Central memory CD8-positive, alpha-beta T cell (primary cell): Measurements from ENCODE around the gene OR1G1.
"Not testable (repeated sequence)": the region's sequence is repeated elsewhere in the genome, so short reads cannot be mapped to it uniquely, and the experiment has no call there.

Experiments
- ATAC-seq: fragments of 150-1000 bp; cut with Tn5 transposase; replicated peaks from 2 replicates; pipeline ENCODE4 v1.10.0; 2022; ENCODE audit warnings: mild to moderate bottlenecking, moderate FRiP score, moderate number of reproducible peaks; ENCODE audit not compliant: poor library complexity, severe bottlenecking; ENCODE audit errors: extremely low read depth
- DNase-seq, 2 donors: peaks; one replicate each; pipeline ENCODE4 v3.0.0; 2021; ENCODE audit warnings: low spot score in 2 of 2
- H3K27ac Mint-ChIP-seq: one replicate; pipeline ENCODE4 v1.8.0; 2022; ENCODE audit warnings: low read depth, mild to moderate bottlenecking, moderate library complexity, mixed read lengths
- H3K27me3 Mint-ChIP-seq: one replicate; pipeline ENCODE4 v1.8.0; 2022; ENCODE audit warnings: mixed read lengths
- H3K36me3 Mint-ChIP-seq: one replicate; pipeline ENCODE4 v1.8.0; 2022; ENCODE audit warnings: mild to moderate bottlenecking, moderate library complexity, mixed read lengths; ENCODE audit not compliant: insufficient read depth
- H3K4me1 Mint-ChIP-seq: one replicate; pipeline ENCODE4 v1.8.0; 2022; ENCODE audit warnings: mixed read lengths
- H3K4me3 Mint-ChIP-seq: one replicate; pipeline ENCODE4 v1.8.0; 2022; ENCODE audit warnings: mild to moderate bottlenecking, moderate library complexity, mixed read lengths
- H3K9me3 Mint-ChIP-seq: one replicate; pipeline ENCODE4 v1.8.0; 2022; ENCODE audit warnings: mixed read lengths

OR1G1 gene

DNA sequence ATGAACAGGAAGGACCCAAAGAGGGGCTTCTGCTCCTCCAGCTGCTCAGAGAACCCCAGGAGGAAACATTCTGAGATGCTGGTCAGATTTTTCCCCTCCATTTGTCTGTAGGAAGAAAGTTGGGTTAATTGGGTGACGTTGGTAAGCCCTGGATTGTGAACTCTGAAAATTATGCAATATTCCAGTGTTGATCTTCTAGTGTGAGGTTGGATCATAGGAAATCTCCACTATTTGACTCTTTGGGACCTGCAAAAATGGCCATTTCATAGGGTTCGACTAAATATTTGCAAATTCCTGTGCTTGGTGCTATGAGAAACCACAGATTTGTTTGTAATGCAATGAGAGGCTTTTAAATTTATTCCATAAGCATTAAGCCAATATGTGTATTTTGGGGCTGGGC lies at the start of gene OR1G1:
Gene OR1G1 (minus strand): TSS at position 101 of the 400 bp plus-strand sequence. CDS start 0 bp downstream, at position 101.
- no peak for ATAC-seq
- peaks cover 4% of the 10 kb centered on the region for H3K36me3 Mint-ChIP-seq
- no peak within 1 kb of the TSS for H3K4me3 Mint-ChIP-seq
- H3K4me1 Mint-ChIP-seq = no peaks in the 10 kb centered on the region
- H3K9me3 Mint-ChIP-seq = no peaks in the 10 kb centered on the region
- no peak within 1 kb of the TSS for H3K27ac Mint-ChIP-seq
- DNase-seq = no peak
- H3K27me3 Mint-ChIP-seq = peaks cover 81% of the 10 kb centered on the region

DNA sequence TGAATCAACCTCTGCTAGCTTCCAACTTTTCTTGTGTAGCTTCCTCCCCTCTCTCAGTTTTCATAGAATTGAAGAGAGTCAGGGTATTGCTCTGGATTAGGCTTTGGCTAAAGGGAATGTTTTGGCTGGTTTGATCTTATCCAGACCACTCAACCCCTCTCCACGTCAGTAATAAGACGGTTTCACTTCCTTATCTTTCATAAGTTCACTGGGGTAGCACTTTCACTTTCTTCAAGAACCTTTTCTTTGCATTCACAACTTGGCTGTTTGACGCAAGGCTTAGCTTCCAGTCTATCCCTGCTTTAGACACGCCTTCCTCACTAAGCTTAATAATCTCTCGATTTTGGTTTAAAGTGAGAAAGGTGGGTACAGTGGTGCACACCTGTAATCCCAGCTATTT lies 40.2 kb upstream of the OR1G1 start:
- Mint-ChIP-seq H3K27ac (no peak overlapping the region), H3K4me1 (no peaks in the 10 kb centered on the region), H3K27me3 (peaks cover 80% of the 10 kb centered on the region), H3K36me3 (no peaks in the 10 kb centered on the region), H3K4me3 (no peak overlapping the region), H3K9me3 (no peaks in the 10 kb centered on the region)
- DNase-seq (no peak), ATAC-seq (no peak)

DNA sequence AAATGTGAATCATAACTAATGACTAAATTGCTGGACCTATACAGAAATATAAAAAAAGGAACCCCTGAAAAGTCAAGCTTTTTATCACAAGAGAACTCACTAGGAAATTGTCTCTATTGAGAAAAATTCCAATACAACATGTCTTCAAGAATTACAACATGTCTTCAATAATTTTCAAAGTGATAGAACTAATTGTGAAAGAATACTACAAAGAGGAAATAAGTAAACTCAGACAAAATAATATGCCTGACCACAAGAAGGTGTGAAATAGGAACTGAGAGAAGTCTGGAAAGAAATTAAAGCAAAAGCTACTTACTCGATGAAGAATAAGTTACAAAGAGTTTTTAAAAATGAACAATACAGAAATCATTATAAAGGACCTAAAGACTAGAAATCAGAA lies 29.9 kb upstream of the OR1G1 start:
- ATAC-seq = no peak
- Mint-ChIP-seq H3K27ac (no peak overlapping the region), H3K4me1 (no peaks in the 10 kb centered on the region), H3K4me3 (no peak overlapping the region), H3K36me3 (no peaks in the 10 kb centered on the region), H3K9me3 (no peaks in the 10 kb centered on the region), H3K27me3 (peaks cover 69% of the 10 kb centered on the region)
- no peak for DNase-seq

DNA sequence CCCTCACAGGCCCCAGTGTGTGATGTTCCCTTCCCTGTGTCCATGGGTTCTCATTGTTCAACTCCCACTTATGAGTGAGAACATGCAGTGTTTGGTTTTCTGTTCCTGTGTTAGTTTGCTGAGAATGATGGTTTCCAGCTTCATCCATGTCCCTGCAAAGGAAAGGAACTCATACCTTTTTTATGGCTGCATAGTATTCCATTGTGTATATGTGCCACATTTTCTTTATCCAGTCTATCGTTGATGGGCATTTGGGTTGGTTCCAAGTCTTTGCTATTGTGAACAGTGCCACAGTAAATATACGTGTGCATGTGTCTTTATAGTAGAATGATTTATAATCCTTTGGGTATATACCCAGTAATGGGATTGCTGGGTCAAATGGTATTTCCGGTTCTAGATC lies 10.1 kb upstream of the OR1G1 start:
- not testable (repeated sequence) for H3K36me3 Mint-ChIP-seq, H3K9me3 Mint-ChIP-seq, ATAC-seq, H3K27ac Mint-ChIP-seq, H3K4me1 Mint-ChIP-seq, H3K4me3 Mint-ChIP-seq, DNase-seq
- peaks cover 74% of the 10 kb centered on the region for H3K27me3 Mint-ChIP-seq

DNA sequence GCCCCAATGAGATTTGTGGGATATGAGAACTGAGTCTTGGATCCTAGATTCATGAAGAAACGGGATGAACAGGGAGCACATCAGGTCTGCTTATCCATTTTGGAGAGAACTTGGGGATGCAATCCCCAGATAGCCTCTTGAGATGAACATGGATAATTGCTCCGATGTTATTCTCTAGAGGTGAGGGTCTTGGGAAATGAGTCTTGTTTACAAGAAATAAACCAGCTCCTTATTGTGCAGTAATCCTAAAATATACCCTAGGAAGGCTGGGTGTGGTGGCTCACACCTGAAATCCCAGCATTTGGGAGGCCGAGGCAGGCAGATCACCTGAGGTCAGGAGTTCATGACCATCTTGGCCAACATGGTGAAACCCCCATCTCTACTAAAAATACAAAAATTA lies 23.0 kb downstream of the OR1G1 start, which contains the start of gene OR1D2:
Gene OR1D2 (minus strand): TSS at position 101 of the 400 bp plus-strand sequence. CDS start 11,426 bp downstream, outside the sequence.
- no peaks in the 10 kb centered on the region for H3K36me3 Mint-ChIP-seq
- H3K4me3 Mint-ChIP-seq = no peak within 1 kb of the TSS
- no peak within 1 kb of the TSS for H3K27ac Mint-ChIP-seq
- DNase-seq (no peak), ATAC-seq (no peak)
- no peaks in the 10 kb centered on the region for H3K4me1 Mint-ChIP-seq
- H3K27me3 Mint-ChIP-seq = peaks cover 80% of the 10 kb centered on the region
- peaks cover 6% of the 10 kb centered on the region for H3K9me3 Mint-ChIP-seq
